ENCODE results near the gene CTSW.

- TF ChIP-seq HOXD13 (CRISPR knock-in tag; IDR thresholded peaks at IDR 0.05; ENCODE audit: borderline replicate concordance) (no peak), ZNF530 (tag by site-specific recombination; IDR thresholded peaks at IDR 0.05; ENCODE audit: low read depth) (no peak), SP2 (tag by site-specific recombination; IDR thresholded peaks at IDR 0.05) (no peak), PATZ1 (tag by site-specific recombination; IDR thresholded peaks at IDR 0.05) (no peak)
Observed at GRCh38 chr11:65921876-65922275, 42.2 kb downstream of the CTSW start.

Measured in HEK293 (cell line).